B cell (primary cell): ENCODE results near the gene ADRA2C.

Experiments used
- CTCF ChIP-seq: fragments of 200-600 bp; IDR thresholded peaks from one replicate; pipeline ENCODE4 v1.8.0; 2022; ENCODE audit warnings: antibody characterized with exemption, mild to moderate bottlenecking
- EZH2 ChIP-seq: IDR thresholded peaks from 2 replicates; pipeline ENCODE4 v1.6.1; 2012; ENCODE audit warnings: borderline replicate concordance, low read depth, mild to moderate bottlenecking, moderate library complexity, low read length; ENCODE audit not compliant: insufficient read depth, poor library complexity, severe bottlenecking

- TF ChIP-seq CTCF (no peak), EZH2 (no peak)
Measured at GRCh38 chr4:3719191-3719590, 47.0 kb upstream of the ADRA2C start.
